Activated T-helper 1 cell treated with Interleukin-2 at 50 U/mL for 16 hours (primary cell): ENCODE data around the gene NOL4L.

Source experiments
- DNase-seq: peaks from one replicate; pipeline ENCODE4 v3.0.0-alpha.2; 2020; ENCODE audit warnings: low read depth

The NOL4L gene

DNA sequence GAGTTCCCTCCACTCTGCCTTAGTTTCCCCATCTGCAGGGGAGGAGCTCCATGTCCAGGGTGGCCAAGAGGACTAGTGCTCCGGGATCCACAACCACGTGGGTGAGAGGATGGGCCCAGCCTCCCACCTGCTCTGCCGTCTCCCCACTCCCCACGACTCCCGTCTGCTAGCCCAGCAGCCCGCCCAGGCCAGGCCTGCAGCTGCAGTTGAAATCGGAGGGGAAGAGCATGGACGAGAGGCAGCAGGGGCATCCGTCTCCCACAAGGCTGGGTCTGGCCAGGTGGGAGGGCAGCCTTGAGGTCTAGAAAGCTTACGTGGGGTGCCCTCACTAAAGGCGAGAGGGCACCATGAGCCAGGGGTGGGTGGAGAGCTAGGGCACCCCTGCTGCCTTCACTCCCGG, 8.6 kb downstream of the NOL4L start:
- DNase-seq = no peak

GRCh38 chr20:32575805-32576204, 9.3 kb downstream of the NOL4L start:
- DNase-seq = no peak

DNA sequence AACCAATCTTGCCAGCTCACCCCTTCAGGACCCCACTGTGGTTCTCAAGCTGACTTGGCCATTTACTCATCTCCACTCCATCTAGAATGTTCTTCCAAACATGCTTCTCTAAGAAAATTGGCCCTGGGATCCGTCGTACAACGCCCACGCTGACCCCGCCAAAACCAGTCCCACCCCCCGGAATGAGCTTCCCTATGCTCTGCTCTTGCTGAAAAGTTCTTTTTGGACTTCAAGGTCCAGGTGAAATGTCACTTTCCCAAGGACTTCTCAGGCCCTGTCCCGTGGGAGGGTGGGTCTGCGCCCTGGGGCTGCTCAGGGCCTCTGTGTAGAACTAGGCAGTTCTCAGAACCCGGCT, 9.9 kb downstream of the NOL4L start:
- DNase-seq = no peak

- DNase-seq = no peak
These were observed 10.6 kb downstream of the NOL4L start for GRCh38 chr20:32574296-32575226.

- no peak for DNase-seq
These were observed 11.8 kb downstream of the NOL4L start for GRCh38 chr20:32573167-32573851.

- no peak for DNase-seq
These were observed 12.7 kb downstream of the NOL4L start for GRCh38 chr20:32572271-32572968.

DNA sequence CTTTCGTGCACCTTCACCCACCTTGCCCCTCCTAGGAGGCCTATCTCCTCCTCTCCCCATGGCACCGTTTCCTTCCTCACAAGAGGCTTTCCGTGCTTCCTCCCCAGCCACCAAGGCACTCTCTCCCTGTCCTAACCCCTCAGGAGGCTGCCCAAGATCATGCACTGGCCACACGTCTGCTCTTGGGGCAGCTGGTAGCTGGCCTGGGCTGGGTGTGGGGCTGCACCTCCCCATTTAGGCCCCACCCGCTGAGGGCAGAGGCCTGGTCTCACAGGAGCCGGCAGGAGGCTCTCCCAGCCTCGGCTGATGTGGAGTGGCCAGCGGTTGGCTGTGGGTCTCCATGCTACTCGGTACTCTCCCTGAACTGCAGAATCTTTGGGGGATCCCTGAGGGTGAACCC, 13.6 kb downstream of the NOL4L start:
- DNase-seq = no peak

DNA sequence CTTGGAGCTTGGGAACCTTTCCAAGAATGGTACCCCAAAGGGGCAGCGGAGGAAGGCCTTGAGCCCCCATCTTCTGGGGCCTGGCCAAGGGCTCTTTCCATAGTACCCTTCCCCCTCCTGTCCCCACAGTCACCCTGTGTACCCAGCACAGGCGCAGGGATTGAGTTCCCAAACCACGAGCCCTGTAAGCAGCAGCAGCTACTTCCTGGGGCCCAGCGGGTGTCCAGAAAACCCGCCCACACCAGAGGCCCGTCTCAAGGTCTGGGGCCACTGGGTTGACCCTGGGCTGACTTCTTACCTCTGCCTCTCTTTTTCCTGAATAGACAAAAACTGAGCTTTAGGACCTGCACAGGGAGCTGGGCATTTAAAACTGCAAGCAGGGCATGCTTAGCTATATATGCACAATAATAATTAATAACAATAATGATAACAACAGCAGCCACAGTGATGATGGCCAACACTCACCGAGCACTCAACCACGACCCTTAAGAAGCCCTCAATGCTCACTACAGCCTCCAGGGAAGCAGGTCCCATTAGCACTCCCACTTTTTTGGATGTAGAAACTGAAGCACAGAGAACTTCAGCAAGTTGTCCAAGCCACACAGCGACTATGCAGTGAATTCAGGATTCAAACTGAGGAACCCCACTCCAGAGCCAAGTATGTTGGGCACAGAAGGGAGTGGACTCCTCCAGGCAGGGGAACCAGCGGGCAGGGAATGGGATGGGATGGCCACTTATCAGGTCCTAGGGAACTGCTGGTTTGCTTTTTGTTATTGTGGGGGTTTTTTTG, 14.5 kb downstream of the NOL4L start:
- DNase-seq = no peak

GRCh38 chr20:32569380-32570305, 15.5 kb downstream of the NOL4L start:
- DNase-seq = no peak

DNA sequence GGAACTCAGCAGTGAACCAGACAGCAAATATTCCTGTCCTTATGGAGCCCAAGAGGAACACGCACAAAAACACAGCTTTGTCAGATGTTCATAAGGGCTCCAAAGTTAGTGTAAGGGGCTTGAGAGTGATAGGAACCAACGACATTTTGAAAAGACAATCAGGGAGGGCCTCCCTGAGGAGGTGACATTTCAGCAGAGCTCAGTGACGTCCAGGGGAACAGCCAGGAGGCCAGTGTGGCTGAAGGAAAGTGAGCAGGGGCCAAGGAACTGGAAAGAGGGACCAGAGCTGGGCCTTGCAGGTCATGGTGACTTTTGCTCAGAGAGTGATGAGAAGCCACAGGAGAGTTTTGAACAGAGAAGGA, 16.1 kb downstream of the NOL4L start:
- no peak for DNase-seq

DNA sequence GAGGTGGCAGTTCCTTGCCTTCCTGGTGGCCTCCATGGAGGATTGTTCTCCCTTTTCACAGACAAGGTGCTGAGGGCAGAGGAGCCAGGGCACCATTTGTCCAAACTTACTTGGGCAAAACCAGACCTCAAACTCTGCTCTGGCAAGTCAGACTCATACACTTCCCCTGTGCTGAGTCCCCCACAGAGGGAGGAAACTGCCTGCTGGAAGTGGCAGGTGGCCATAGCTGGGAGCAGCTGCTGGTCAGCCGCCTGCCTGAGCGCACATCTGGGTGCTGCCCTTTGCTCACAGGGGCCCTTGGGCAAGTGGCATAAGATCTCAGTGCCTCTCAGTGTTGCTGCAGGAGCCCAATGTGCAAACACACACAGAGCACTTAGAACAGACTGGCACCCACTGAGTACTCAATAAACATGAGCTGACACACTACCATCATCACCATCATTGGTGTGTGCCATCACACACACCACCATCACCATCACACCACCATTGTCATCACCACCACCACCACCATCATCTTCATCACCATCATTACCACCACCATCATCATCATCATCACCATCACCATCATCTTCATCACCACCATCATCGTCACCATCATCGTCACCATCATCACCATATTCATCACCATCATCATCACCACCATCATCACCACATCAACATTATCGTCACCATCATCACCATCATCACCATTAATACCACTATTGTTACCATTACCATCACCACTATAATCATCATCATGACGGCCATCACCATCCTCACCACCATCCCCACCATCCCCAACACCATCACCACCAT, 17.6 kb downstream of the NOL4L start:
- DNase-seq = no peak

DNA sequence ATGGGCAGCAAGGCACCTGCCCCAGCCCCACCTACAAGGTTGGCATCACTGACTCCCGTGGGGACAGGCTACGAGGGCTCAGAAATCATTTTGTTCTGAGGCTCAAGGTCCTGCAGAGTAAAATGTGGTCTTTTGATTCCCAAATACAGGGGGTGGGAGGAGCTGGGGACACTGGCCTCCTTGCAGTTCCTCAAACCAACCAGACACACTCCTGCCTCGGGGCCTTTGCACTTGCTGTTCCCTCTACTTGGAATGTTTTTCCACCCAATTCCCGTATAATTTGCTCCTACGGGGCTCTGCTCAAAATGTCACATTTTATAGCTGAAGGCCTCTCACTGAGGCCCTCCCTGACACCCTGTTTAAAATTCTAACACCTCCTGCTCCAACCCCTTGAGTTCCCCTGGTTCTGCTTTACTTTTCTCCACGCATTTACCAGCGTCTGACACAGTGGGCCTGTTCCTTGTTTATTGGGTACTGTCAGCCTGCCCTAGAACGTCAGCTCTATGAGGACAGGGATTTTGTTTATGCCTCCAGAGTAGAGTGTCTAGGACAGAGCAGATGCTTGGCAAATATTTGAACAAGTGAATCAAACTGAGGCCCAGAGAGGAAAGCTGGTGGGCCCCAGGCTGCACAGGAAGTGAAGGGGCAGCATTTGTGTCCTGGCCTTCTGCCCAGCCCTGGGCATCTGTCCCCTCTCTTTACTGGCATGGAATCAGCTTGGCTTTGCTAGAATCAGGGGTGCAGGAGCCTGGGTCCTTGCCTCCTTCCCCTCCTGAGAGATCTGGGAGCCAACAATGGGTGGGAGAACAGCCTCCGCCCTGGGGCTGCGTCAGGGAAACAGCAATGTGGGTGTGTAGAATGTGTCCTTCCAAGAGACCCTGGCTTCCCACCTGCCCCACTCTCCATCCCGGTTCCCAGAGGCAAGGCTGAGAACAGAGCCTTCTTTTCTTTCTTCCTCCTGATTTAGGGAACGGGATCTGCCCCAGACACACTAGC, 18.5 kb downstream of the NOL4L start:
- no peak for DNase-seq

DNA sequence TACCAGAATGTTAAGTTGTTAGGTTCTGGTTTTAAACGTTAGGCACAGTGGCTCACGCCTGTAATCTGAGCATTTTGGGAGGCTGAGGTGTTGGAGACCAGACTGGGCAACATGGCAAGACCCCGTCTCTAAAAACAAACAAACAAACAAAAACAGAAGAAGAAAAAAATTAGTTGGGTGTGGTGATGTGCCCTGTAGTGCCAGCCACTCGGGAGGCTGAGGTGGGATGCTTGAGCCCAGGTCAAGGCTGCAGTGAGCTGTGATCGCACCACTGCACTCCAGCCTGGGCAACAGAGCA, 19.4 kb downstream of the NOL4L start:
- DNase-seq = no peak

DNA sequence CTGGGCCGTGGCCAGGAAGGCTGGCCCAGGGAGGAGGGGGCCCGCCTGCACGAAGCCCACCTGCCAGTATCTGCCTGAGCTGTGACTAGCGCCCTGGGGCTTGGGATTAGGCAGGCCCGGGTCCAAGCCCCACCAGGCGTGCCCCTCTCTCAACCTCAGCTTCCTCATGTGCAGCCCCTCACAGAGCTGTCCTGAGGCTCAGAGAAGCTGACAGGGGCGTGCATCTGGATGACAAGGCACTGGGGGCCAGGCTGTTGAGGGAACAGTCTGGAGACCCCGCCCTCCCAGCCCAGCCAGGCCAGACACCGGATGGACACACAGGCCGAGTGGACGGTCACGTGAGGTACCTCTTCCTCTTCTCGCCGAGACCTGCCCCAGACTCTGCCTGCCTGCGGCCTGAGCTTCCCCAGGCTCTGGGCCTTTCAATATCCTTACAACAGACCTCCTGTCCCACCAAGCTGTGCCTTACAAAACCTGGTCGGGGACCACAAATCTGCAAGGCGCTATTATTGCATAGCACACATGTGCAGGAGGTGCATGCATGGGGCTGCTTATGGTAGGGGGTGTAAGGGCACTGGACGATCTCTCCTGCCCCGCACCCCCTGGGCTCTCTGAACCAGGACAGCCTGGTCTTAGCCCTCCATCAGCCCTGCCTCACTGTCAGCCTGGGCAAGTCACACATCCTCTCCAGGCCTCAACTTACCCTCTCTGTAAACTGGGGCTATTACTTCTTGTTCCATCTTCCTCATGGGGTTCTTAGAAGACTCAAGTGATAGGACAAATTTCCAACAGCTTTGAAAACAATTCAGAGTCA, 20.0 kb downstream of the NOL4L start:
- no peak for DNase-seq

DNA sequence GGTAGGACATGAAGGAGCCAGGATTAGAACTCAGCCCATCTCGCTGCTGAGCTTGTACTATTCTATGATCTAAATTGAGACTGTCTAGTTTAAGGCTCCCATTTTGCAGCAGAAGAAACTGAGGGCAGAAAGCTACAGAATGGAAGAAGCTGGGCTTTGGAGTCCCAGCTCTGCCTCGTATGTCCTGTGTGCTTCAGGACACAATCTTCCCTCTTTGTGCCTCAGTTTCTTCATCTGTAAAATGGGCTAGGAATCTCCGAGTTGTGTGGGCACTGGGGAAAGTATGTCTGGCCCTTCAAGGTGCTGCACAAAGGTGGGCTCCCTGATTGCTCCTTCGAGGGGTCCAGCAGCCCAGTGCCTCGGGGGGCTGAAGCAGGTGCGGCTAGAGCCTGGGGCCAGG, 20.7 kb downstream of the NOL4L start:
- no peak for DNase-seq

DNA sequence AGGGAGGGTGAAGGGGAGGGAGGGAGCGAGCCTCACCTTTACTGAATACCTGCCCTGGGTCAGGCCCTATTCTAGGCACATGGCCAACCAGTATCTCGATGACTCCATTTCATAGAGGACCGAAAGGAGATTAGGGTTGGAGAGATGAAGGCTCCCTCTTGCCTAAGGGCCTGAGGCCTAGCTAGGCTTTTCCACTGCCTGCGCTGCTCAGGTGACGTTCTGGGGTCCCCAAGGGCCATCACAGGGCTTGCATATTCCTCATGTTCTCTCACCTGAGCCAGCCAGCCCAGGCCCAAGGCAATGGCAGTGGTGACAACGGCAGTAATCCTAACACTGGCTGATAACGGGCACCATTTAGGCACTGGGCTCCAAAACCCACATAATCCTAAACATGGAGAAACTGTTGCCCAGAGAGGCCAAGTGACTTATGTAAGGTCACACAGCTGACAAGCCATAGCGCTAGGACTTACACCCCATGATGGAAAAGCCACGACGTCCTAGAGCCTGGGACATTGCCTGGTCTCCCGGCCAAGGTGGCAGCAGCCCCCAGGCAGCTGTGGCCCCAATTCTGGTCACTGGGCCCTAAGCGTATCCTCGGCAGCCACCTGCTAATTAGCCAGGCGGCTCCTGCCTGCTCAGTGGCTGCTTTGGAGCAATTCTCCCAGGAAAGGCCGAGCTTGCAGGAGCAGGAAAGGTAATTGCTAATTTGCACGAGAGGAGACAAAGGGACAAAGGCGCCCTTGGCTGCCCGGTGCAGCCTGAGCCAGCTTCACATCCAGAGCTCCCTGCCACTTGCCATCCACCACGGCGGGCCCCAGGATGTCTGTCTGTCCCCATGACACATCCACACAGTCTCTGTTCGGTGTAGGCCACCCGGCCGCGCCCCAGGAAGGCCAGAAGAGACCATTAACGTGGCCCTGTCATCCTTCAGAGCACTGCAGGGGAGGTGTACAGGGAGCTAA, 21.5 kb downstream of the NOL4L start:
- DNase-seq = no peak

DNA sequence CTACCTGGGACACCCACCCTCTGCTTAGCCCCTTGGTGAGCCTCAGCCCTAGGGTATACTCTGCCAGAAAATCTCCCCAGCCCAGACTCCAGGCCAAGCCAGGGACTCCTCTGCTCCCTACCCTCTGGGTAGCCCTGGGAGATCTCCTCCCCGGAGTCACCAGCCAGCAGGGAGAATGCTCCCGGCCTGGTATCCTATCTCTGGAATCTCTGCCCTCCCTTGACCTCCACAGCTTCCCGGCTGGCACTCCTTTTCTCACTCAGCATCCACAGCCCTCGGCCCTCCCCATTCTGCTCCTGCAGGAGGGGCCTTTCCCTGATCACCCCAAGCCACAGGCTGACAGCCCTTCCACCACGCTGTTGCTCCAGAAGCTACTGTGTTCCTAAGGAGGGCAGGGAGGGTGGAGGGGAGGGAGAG, 22.6 kb downstream of the NOL4L start:
- no peak for DNase-seq
